HS-5 (cell line): ENCODE data around the gene PARD6B.
"Not testable (repeated sequence)": the region's sequence is repeated elsewhere in the genome, so short reads cannot be mapped to it uniquely, and the experiment has no call there.

Source experiments
- DNase-seq: peaks from one replicate; pipeline ENCODE4 v3.0.0-alpha.2; 2012; ENCODE audit warnings: low read depth

PARD6B gene, protein sequence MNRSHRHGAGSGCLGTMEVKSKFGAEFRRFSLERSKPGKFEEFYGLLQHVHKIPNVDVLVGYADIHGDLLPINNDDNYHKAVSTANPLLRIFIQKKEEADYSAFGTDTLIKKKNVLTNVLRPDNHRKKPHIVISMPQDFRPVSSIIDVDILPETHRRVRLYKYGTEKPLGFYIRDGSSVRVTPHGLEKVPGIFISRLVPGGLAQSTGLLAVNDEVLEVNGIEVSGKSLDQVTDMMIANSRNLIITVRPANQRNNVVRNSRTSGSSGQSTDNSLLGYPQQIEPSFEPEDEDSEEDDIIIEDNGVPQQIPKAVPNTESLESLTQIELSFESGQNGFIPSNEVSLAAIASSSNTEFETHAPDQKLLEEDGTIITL

GRCh38 chr20:50731055-50731929, at the start of gene PARD6B:
Gene PARD6B (plus strand): TSS chr20:50731580. CDS start chr20:50731787, 207 bp downstream.
- DNase-seq = peak; percentile 100

GRCh38 chr20:50682065-50682464, 49.3 kb upstream of the PARD6B start:
- no peak for DNase-seq

- no peak for DNase-seq
Measured at GRCh38 chr20:50682947-50683530, 48.3 kb upstream of the PARD6B start.

GRCh38 chr20:50683570-50683969, 47.8 kb upstream of the PARD6B start:
- no peak for DNase-seq

DNA sequence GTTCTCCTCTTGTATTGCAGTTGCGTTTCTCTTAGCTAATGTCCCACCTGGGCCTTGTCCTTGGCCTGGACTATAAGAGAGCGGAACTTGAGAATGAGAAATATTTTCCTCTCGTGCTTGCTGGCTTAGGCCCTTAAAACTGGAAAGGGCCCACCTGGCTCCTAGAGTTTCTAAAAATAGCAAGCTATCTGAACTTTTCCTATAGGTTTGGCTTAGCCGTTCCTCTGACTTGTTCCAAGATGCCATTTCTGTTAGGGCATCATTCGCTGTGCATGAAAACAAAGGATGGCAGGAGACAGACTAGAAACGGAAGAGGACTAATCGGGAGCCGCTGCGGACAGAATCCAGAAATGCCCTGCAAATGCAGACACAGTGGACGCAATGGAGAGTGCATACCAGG, 44.6 kb upstream of the PARD6B start:
- no peak for DNase-seq

DNA sequence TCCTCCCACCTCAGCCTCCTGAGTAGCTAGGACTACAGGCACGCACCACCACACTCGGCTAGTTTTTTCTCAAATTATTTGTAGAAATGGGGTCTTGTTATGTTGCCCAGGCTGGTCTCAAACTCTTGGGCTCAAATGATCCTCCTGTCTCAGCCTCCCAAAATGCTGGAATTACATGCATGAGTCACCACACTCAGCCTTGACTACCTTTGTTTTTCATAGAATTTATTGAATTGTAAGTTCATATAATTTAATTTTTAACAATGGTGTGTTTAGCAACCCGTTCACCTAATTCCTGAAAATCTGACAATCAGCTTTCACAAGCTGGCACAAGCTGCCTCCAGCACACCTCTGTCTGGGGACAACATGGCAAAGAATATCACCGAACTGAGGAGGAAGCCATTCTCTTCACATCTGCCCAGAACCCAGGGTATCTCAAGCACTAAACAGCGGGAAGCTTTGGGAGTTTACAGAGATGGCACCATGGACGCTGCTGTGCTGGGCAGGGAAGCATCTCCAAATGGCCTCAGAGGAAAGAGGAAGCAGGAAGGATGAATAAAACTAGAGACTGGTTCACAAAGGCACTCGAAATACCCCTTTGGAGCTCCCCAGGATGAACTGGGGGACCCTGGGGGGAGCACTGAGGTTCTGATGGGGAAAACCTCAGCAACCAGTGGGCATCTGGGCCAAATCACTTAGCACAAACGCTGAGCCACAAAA, 43.0 kb upstream of the PARD6B start:
- DNase-seq = no peak

DNA sequence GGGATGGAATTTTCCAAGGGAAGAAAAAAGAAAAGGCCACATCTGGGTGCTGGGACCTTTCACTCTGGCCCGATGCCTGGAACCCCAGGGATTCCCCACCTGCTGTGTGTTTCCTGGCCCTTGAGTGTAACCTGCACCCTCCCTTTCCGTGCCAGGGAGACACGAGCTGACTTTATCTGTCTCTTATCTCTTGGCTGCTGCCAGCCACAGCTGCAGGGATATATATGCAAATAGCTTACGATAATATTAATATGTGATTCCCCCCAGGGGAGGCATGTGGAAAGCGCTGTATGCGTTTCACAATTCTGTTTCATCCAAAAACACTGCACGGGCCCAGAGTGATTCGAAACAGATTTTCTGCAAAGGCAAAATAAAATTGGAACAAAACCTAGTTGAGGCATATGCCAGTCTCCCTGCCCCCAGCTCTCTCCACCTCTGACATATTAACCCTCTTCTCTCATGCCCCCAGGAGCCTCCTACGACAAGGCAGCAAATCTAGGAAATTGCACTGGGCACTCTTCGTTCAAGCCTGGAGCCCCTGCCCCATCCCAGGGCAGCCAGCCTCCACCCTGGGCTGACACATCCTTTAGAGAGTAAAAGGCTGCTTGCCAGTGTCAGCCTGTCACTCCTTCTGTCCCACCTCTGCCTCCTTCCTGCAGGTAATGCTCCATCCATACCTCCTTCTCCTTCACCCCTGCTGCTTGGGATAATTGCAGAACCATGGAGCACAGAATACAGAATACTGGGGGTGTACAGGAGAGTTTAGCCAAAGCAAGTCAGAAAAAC, 41.3 kb upstream of the PARD6B start:
- no peak for DNase-seq

DNA sequence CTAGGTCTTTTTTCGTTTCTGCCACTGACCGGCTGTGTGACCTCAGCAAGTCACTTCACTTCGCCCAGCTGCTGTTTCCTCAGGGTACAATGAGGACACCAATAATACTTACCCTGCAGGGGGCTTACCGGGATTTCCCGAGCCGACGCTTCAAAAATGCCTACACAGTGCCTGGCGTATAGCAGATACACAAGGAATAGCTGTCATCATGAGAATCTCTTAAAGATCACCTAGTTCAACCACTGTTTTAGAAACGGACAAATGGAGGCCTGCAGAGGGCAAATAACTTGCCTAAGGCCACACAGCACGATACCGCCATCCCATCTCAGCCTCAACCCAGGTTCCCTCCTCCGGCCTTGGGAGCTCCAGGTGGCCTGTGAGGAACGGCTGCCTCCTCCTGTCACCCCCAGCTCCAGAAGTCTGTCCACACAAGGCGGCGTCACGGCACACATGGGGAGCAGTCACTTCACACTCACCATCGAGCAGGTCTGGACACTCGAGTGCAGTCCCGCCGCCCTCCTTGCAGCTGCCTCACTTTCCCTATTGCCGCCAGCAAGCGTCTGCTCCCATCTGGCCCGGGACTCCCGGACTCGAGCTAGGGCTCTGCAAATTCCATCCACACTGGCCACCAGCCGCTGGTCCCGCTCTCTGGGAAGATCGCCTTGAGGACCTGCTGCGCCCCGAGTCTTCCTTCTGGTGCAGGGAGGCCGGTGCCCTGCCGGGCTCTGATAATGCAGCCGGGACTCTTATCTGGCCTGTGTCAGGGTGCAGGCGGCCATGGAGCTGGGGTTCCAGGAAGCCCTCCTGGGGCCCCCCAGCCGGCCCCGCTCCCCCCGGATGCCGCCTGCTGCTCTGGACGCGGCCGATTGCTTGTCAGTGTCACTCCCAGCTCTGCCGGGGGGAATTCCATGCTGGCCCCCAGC, 40.5 kb upstream of the PARD6B start, which contains the start of gene RIPOR3:
Gene RIPOR3 (minus strand): TSS at position 893 of the 923 bp plus-strand sequence. CDS start 414 bp downstream, at position 479.
- DNase-seq = no peak

- DNase-seq = no peak
Measured at GRCh38 chr20:50691573-50692551, 39.5 kb upstream of the PARD6B start.

GRCh38 chr20:50692552-50692933, 38.8 kb upstream of the PARD6B start:
- DNase-seq = no peak

DNA sequence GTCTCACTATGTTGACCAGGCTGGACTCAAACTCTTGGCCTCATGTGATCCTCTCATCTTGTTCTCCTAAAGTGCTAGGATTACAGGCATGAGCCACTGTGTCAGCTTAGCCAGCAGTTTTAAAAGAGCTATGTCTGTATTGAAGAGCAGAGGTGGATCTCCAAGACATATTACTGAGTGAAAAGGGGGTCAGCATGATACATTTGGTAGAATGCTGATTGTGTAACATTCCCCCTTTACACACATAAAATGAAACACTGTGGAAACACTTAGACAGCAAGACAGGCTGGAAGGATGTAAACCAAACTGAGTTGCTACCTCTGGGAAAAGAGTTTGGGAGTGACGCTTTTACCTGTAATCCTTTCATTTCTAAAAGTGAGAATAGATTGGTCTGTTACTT, 38.4 kb upstream of the PARD6B start:
- DNase-seq = no peak

GRCh38 chr20:50694379-50695134, 36.8 kb upstream of the PARD6B start:
- peak; percentile 65 for DNase-seq

GRCh38 chr20:50695135-50695872, 36.1 kb upstream of the PARD6B start:
- no peak for DNase-seq

DNA sequence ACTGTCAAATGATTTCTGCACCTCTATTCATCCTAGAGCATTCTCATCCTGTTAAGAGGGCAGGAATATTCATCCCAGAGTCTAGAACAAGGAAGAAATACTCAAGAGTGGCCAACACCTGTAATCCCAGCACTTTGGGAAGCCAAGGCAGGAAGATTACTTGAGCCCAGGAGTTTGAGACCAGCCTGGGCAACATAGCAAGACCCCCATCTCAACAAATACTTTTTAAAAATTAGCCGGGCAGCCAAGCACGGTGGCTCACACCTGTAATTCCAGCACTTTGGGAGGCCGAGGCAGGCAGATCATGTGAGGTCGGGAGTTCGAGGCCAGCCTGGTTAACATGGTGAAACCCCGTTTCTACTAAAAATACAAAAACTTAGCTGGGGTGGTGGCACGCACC, 33.1 kb upstream of the PARD6B start:
- DNase-seq = not testable (repeated sequence)

GRCh38 chr20:50699688-50700087, 31.7 kb upstream of the PARD6B start:
- no peak for DNase-seq

DNA sequence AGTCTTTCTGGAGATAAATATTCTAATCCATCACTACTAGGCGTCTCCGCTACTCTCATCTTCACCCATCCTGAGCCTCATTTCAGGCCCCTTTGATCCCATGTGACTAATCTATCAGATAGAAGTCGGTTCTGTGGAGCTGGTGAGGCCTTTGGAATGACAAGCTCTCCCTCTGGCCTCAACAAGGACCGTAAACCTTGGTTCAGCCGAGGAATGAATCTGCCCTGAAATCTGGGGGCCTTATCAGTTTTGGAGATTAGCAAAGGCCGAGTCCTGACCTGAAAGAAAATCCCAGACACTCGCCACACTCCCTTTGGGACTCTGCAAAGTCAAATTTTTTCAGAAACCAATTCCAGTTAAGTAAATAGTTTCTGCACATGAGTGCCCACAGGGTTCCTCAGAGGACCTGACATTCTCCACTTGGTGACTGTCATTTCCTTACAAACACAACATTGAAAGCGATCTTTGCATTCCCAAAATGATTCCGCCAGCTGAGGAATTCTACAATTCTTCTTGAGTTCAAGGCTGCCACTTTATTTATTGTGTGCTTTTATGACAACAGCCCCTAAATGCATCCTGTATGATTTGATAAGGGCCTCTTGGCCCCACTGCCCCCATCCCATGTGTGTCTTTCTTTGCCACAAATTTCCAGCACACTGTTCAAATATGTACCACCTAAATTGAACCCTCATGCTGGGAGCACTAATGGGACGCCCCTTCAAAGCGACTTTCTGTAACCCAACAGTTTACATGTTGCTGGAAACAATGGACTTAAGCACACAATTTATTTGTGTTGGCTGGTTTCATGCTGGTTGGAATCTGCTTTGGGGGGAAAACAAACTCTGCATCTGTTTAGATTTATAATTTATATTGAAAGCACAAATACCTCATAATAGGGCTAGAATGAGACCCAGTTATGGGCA, 30.1 kb upstream of the PARD6B start:
- DNase-seq = no peak
